HCT116 (cell line): ENCODE results near the gene RIN3. TPM values are rescaled to one million over a fixed set of nuclear protein-coding genes. Genes with fewer than 3 reads are reported as not detected.

Source experiments
- ATAC-seq: fragments of 200-7000 bp; cut with Tn5 transposase; 2 replicates; pipeline ENCODE4 v1.9.1; 2020; ENCODE audit warnings: mild to moderate bottlenecking, moderate library complexity
- BruUV-seq: library from RNA; stranded (reverse); fragments of 400-500 nt; replicated peaks from 2 replicates; lab custom pipeline; 2021; lab: Mats Ljungman, UMichigan
- CTCF ChIA-PET: fragments of 300-600 bp; sonication (Branson Sonifier 250); formaldehyde crosslinking; loops from one replicate; lab custom pipeline; 2021; ENCODE audit warnings: antibody characterized with exemption; lab: Charles Lee
- POLR2A ChIA-PET: fragments of 300-600, 350-600 bp; sonication (Branson Sonifier 250); formaldehyde crosslinking; loops from one replicate; lab custom pipeline; 2021; ENCODE audit warnings: antibody characterized with exemption; lab: Charles Lee
- RAD21 ChIA-PET, 2 experiments: fragments of 300-600 bp; sonication (Branson Sonifier 250); formaldehyde crosslinking; loops; one replicate each; lab custom pipeline; 2023; ENCODE audit warnings: low total read pairs in 2 of 2; ENCODE audit not compliant: uncharacterized antibody in 2 of 2, unreplicated experiment in 2 of 2, low non-redundant PET in 1 of 2; lab: Charles Lee
- DNase-seq: peaks from one replicate; pipeline ENCODE4 v3.0.0-alpha.2; 2010; ENCODE audit warnings: low read depth, low spot score
- H2AFZ ChIP-seq: fragments of 200-600 bp; shearing (Covaris generic), sonication (generic); 2 replicates; pipeline ENCODE4 v1.6.1; 2017; ENCODE audit warnings: low read depth, mixed run types, mixed read lengths, antibody characterized with exemption, low read length; ENCODE audit not compliant: poor library complexity, severe bottlenecking
- H3K27ac ChIP-seq: 2 replicates; pipeline ENCODE4 v1.5.1; 2012; ENCODE audit warnings: low read depth, low read length
- H3K27me3 ChIP-seq: fragments of 200-600 bp; sonication (generic); 2 replicates; pipeline ENCODE4 v1.6.1; 2016; ENCODE audit warnings: mixed run types, low read length, mixed read lengths; ENCODE audit not compliant: insufficient read depth
- H3K36me3 ChIP-seq, 2 experiments: fragments of 200-500 bp in 1 of 2; fragments of 200-600 bp in 1 of 2; sonication (Bioruptor generic) in 1 of 2; sonication (generic) in 1 of 2; 2 replicates each; pipeline versions ENCODE4 v1.5.1 to v1.6.1; 2014 to 2016; ENCODE audit warnings: low read length in 2 of 2, inconsistent platforms in 1 of 2, mixed read lengths in 1 of 2, mixed run types in 1 of 2; ENCODE audit not compliant: insufficient read depth in 2 of 2, control insufficient read depth in 1 of 2
- H3K4me1 ChIP-seq, 2 experiments: fragments of 200-600 bp in 1 of 2; sonication (generic) in 1 of 2; 2 replicates each; pipeline versions ENCODE4 v1.5.1 to v1.6.1; 2012 to 2017; ENCODE audit warnings: low read length in 2 of 2, inconsistent platforms in 1 of 2, mild to moderate bottlenecking in 1 of 2, mixed read lengths in 1 of 2, mixed run types in 1 of 2, moderate library complexity in 1 of 2; ENCODE audit not compliant: insufficient read depth in 2 of 2, control insufficient read depth in 1 of 2
- H3K4me2 ChIP-seq: fragments of 200-600 bp; sonication (generic); 2 replicates; pipeline ENCODE4 v1.6.1; 2017; ENCODE audit warnings: mixed run types, low read length, mixed read lengths
- H3K4me3 ChIP-seq, 2 experiments: fragments of 200-600 bp in 1 of 2; sonication (generic) in 1 of 2; replicated peaks in 1 of 2; 2 replicates each; pipeline ENCODE4 v1.5.1; 2011 to 2016; ENCODE audit warnings: low read length in 2 of 2, control low read depth in 1 of 2, low read depth in 1 of 2, mild to moderate bottlenecking in 1 of 2, mixed read lengths in 1 of 2, mixed run types in 1 of 2
- H3K79me2 ChIP-seq: fragments of 200-600 bp; sonication (generic); 2 replicates; pipeline ENCODE4 v1.6.1; 2017; ENCODE audit warnings: mild to moderate bottlenecking, mixed run types, low read length, moderate library complexity, mixed read lengths; ENCODE audit not compliant: insufficient read depth
- H3K9ac ChIP-seq: fragments of 200-600 bp; sonication (generic); 2 replicates; pipeline ENCODE4 v1.6.1; 2016; ENCODE audit warnings: low read length, mixed read lengths
- H3K9me2 ChIP-seq: fragments of 200-600 bp; sonication (generic), shearing (Covaris generic); 2 replicates; pipeline ENCODE4 v1.6.1; 2017; ENCODE audit warnings: mixed run types, mild to moderate bottlenecking, moderate library complexity; ENCODE audit not compliant: insufficient read depth
- H3K9me3 ChIP-seq, 2 experiments: fragments of 200-500 bp in 1 of 2; fragments of 200-600 bp in 1 of 2; sonication (Bioruptor generic) in 1 of 2; sonication (generic) in 1 of 2; 2 replicates each; pipeline ENCODE4 v1.6.1; 2014 to 2017; ENCODE audit warnings: low read length in 2 of 2, mixed read lengths in 2 of 2, inconsistent platforms in 1 of 2, low read depth in 1 of 2, mild to moderate bottlenecking in 1 of 2, mixed run types in 1 of 2, moderate library complexity in 1 of 2; ENCODE audit not compliant: control insufficient read depth in 1 of 2, insufficient read depth in 1 of 2
- H4K20me1 ChIP-seq: fragments of 200-600 bp; sonication (generic), shearing (Covaris generic); 2 replicates; pipeline ENCODE4 v1.6.1; 2017; ENCODE audit warnings: mixed run types, mild to moderate bottlenecking, moderate library complexity; ENCODE audit not compliant: insufficient read depth
- CEBPB ChIP-seq: IDR thresholded peaks from 2 replicates; pipeline ENCODE4 v1.6.1; 2012; ENCODE audit warnings: low read depth
- ELF1 ChIP-seq: IDR thresholded peaks from 2 replicates; pipeline ENCODE4 v1.6.1; 2012; ENCODE audit warnings: low read depth, borderline replicate concordance
- EZH2 ChIP-seq: fragments of 200-600 bp; sonication (generic); IDR thresholded peaks from 2 replicates; pipeline ENCODE4 v1.6.1; 2017; ENCODE audit warnings: antibody characterized with exemption, mixed run types
- FOSL1 ChIP-seq: IDR thresholded peaks from 2 replicates; pipeline ENCODE4 v1.6.1; 2012; ENCODE audit warnings: low read depth
- POLR2A ChIP-seq: IDR thresholded peaks from 2 replicates; pipeline ENCODE4 v1.7.0; 2011; ENCODE audit warnings: borderline replicate concordance; ENCODE audit not compliant: insufficient read depth, insufficient read length; ENCODE audit errors: extremely low read depth
- SIN3A ChIP-seq: IDR thresholded peaks from 2 replicates; pipeline ENCODE4 v1.6.1; 2012; ENCODE audit warnings: low read depth
- SP1 ChIP-seq: IDR thresholded peaks from 2 replicates; pipeline ENCODE4 v1.6.1; 2012; ENCODE audit warnings: low read depth
- ZNF274 ChIP-seq: fragments of 200-500 bp; sonication (Bioruptor generic); IDR thresholded peaks from 2 replicates; pipeline ENCODE4 v1.6.1; 2014; ENCODE audit warnings: mild to moderate bottlenecking, low read depth, low read length, inconsistent platforms
- intact Hi-C: fragments of 100-400 bp; cut with micrococcal nuclease; formaldehyde crosslinking; loops from 2 replicates; pipeline ENCODE4 v1.10.0; 2022
- total RNA-seq: library from RNA; stranded (reverse); gene quantifications from one replicate; pipeline ENCODE4 v1.2.1, GENCODE V29; 2021; ENCODE audit not compliant: unreplicated experiment
- TF ChIP-seq, protein P1 (sequence below): IDR thresholded peaks from 2 replicates; pipeline ENCODE4 v1.6.1; 2011; ENCODE audit warnings: mild to moderate bottlenecking, low read length, moderate library complexity; ENCODE audit not compliant: insufficient replicate concordance; ENCODE audit errors: extremely low read depth
- TF ChIP-seq, protein P2 (sequence below): IDR thresholded peaks from 2 replicates; pipeline ENCODE4 v1.6.1; 2012

RIN3 gene
- total RNA-seq, 1 experiment from 2014 or later, result 22.2 TPM

DNA sequence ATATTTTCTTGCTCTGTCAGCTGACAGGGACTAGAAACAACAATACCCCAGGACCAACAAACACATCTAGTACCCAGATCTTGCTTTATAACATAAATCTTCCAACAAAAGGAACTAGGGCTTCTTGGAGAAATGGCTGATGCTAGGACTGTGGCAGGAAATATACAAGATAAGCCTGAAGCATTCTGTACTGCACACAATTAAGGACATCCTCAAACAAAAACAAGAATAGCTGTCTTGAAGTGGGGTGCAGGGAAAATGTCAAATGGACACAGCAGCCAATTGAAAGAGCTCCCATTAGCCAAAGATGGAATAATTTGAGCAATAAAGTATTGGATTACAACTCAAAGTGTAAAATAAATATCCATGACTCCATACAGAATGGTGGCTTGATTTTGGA lies 184.8 kb downstream of the RIN3 start:
- ChIA-PET CTCF (interaction anchor here (1.2 kb wide), 1 partner anchor 8 kb away, joined by 3 read pairs; no protein-coding TSS in a partner anchor), POLR2A (no interaction called here), RAD21 (no interaction called here)
- intact Hi-C loops, result no loop called here
- DNase-seq (no peak), ATAC-seq (no peak)
- Histone ChIP-seq H4K20me1 (no peaks in the 10 kb centered on the region), H3K9ac (no peak overlapping the region), H3K79me2 (no peaks in the 10 kb centered on the region), H3K4me3 (no peak overlapping the region), H3K4me1 (peaks cover 15 to 18% of the 10 kb centered on the region in 2 experiments), H3K4me2 (no peak overlapping the region), H3K9me3 (no peaks in the 10 kb centered on the region), H3K36me3 (no peaks in the 10 kb centered on the region), H3K27ac (no peak overlapping the region), H3K9me2 (no peaks in the 10 kb centered on the region), H3K27me3 (peaks cover 3% of the 10 kb centered on the region; the same call in 1 of the 2 replicates), H2AFZ (no peak overlapping the region)
- TF ChIP-seq POLR2A (no peak), FOSL1 (no peak), ZNF274 (no peak), SIN3A (no peak), SP1 (no peak), EZH2 (no peak), ELF1 (no peak), CEBPB (no peak)
- TF ChIP-seq, protein P1, sequence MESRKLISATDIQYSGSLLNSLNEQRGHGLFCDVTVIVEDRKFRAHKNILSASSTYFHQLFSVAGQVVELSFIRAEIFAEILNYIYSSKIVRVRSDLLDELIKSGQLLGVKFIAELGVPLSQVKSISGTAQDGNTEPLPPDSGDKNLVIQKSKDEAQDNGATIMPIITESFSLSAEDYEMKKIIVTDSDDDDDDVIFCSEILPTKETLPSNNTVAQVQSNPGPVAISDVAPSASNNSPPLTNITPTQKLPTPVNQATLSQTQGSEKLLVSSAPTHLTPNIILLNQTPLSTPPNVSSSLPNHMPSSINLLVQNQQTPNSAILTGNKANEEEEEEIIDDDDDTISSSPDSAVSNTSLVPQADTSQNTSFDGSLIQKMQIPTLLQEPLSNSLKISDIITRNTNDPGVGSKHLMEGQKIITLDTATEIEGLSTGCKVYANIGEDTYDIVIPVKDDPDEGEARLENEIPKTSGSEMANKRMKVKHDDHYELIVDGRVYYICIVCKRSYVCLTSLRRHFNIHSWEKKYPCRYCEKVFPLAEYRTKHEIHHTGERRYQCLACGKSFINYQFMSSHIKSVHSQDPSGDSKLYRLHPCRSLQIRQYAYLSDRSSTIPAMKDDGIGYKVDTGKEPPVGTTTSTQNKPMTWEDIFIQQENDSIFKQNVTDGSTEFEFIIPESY, result no peak
- TF ChIP-seq, protein P2, sequence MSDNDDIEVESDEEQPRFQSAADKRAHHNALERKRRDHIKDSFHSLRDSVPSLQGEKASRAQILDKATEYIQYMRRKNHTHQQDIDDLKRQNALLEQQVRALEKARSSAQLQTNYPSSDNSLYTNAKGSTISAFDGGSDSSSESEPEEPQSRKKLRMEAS, result no peak
- BruUV-seq, result no TSS peak
